BJ (cell line): ENCODE data around the gene VTI1A. TPM values are rescaled to one million over a fixed set of nuclear protein-coding genes. Genes with fewer than 3 reads are reported as not detected.

Experiments used
- CTCF ChIA-PET: fragments of 350-600 bp; formaldehyde crosslinking; extraction: SDS; loops from one replicate; lab custom pipeline; 2021; ENCODE audit warnings: antibody characterized with exemption, inconsistent platforms; lab: Yijun Ruan, JAX
- POLR2A ChIA-PET: fragments of 300-600 bp; sonication (Branson Sonifier 250); formaldehyde crosslinking; extraction: SDS; loops from one replicate; lab custom pipeline; 2021; ENCODE audit warnings: antibody characterized with exemption; lab: Charles Lee
- DNase-seq: peaks from one replicate; pipeline ENCODE4 v3.0.0-alpha.2; 2011; ENCODE audit warnings: low read depth
- H3K27me3 ChIP-seq: 2 replicates; pipeline ENCODE4 v1.6.0; 2011; ENCODE audit warnings: low read length; ENCODE audit not compliant: control insufficient read depth, insufficient read depth
- H3K36me3 ChIP-seq: 2 replicates; pipeline ENCODE4 v1.5.1; 2011; ENCODE audit warnings: low read length; ENCODE audit not compliant: control insufficient read depth, insufficient read depth
- H3K4me3 ChIP-seq: 2 replicates; pipeline ENCODE4 v1.5.1; 2011; ENCODE audit warnings: low read depth, mild to moderate bottlenecking, control low read depth, low read length
- polyA plus RNA-seq: library from polyadenylated mRNA; depleted of rRNA; stranded (reverse); fragments of >200 nt; gene quantifications from 2 replicates; pipeline ENCODE4 v1.2.3, GENCODE V29; 2011
- TF ChIP-seq, protein P1 (sequence below): IDR thresholded peaks from 2 replicates; pipeline ENCODE4 v1.5.1; 2011; ENCODE audit warnings: low read depth, mild to moderate bottlenecking, control low read depth, inconsistent platforms, low read length, moderate library complexity; ENCODE audit not compliant: insufficient read depth

VTI1A gene
- polyA plus RNA-seq, 1 experiment, result 13.4 TPM

- no peak for DNase-seq
- ChIA-PET CTCF (no interaction called here), POLR2A (no interaction called here)
- no peaks in the 10 kb centered on the region for H3K27me3 ChIP-seq
- TF ChIP-seq, protein P1, sequence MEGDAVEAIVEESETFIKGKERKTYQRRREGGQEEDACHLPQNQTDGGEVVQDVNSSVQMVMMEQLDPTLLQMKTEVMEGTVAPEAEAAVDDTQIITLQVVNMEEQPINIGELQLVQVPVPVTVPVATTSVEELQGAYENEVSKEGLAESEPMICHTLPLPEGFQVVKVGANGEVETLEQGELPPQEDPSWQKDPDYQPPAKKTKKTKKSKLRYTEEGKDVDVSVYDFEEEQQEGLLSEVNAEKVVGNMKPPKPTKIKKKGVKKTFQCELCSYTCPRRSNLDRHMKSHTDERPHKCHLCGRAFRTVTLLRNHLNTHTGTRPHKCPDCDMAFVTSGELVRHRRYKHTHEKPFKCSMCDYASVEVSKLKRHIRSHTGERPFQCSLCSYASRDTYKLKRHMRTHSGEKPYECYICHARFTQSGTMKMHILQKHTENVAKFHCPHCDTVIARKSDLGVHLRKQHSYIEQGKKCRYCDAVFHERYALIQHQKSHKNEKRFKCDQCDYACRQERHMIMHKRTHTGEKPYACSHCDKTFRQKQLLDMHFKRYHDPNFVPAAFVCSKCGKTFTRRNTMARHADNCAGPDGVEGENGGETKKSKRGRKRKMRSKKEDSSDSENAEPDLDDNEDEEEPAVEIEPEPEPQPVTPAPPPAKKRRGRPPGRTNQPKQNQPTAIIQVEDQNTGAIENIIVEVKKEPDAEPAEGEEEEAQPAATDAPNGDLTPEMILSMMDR, result no peak
- no peaks in the 10 kb centered on the region for H3K36me3 ChIP-seq
- no peak overlapping the region for H3K4me3 ChIP-seq
These were observed 292.8 kb downstream of the VTI1A start for GRCh38 chr10:112739592-112740353.

GRCh38 chr10:112741830-112742402, 294.9 kb downstream of the VTI1A start:
- POLR2A ChIA-PET, result no interaction called here

DNA sequence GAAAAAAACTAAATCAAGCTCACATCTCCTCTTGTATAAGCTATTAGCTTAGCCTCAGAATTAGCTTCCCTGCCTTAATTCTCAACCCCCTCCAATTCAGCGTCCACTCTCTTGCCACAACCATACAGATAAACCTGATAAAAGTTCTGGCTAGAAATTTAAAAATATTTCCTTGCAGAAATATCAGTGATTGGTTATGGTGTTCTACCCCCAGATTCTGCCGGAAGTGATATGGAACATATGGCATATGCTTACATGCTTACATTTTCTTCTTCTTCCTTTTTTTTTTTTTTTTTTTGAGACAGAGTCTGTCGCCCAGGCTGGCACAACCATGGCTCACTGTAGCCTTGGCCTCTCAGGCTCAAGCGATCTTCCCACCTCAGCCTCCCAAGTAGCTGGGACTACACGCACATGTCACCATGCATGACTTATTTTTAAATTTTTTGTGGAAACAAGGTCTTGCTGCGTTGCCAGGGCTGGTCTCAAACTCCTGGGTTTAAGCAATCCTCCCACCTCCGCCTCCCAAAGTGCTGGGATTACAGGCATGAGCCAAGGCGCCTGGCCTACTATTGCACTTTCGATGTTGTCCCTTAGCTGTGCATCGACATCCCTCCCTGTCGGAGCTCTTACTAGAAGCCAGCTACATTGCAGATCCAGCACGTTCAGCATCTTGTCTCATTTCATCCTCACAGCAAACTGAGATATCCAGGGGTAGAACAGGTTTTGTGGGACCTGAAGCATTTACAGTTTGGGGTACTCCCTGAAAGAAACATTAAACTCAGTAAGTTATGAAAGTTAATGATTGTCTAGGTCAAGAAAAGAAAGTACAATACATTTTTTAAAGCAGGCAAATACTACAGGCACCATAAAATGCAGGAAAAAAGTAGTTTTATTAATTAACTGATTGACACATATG, 297.4 kb downstream of the VTI1A start:
- no peak overlapping the region for H3K4me3 ChIP-seq
- ChIA-PET CTCF (interaction anchor here (0.6 kb wide), 1 partner anchor 720 kb away, joined by 3 read pairs; no protein-coding TSS in a partner anchor), POLR2A (no interaction called here)
- no peaks in the 10 kb centered on the region for H3K36me3 ChIP-seq
- DNase-seq, result no peak
- no peaks in the 10 kb centered on the region for H3K27me3 ChIP-seq
- TF ChIP-seq, protein P1, result no peak

More at GRCh38 chr10:112741830-112742402, 294.9 kb downstream of the VTI1A start:
- H3K27me3 ChIP-seq, result no peaks in the 10 kb centered on the region
- no peaks in the 10 kb centered on the region for H3K36me3 ChIP-seq
- no peak for DNase-seq
- CTCF ChIA-PET, result interaction anchor here (0.6 kb wide), 1 partner anchor 290 kb away, joined by 3 read pairs; no protein-coding TSS in a partner anchor
- no peak overlapping the region for H3K4me3 ChIP-seq
- TF ChIP-seq, protein P1, result no peak

DNA sequence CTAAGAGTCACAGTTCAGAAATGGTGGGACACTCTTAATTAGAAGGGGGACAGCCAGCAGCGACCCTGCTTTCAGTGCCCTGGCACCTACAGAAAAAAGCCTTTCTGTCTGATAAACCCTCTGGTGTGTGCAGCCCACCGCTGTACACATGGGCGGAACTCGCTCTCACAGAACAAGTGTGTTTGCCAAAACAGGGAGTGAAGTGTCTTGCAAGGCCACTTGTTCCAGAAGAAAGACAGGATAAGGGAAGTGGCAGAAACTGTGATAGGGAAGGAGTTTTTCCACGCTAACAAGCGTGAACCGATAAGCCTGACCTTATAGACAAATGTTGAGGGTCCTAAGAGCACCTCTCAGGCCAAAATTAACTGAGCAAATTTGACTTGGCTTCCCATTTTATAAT, 299.3 kb downstream of the VTI1A start:
- Histone ChIP-seq H3K36me3 (no peaks in the 10 kb centered on the region), H3K27me3 (no peaks in the 10 kb centered on the region), H3K4me3 (no peak overlapping the region)
- TF ChIP-seq, protein P1, result no peak
- ChIA-PET POLR2A (no interaction called here), CTCF (no interaction called here)
- no peak for DNase-seq
